SK-N-SH (cell line): ENCODE measurements around the gene PARD3. TPM values are rescaled to one million over a fixed set of nuclear protein-coding genes. Genes with fewer than 3 reads are reported as not detected.

Experiments
- CTCF ChIA-PET: fragments of 300-600, 350-600 bp; formaldehyde crosslinking; extraction: SDS; loops from one replicate; lab custom pipeline; 2021; lab: Yijun Ruan, JAX
- POLR2A ChIA-PET: fragments of 350-600 bp; sonication (Branson Sonifier 250); formaldehyde crosslinking; extraction: SDS; loops from one replicate; lab custom pipeline; 2020; ENCODE audit warnings: antibody characterized with exemption, inconsistent platforms; lab: Yijun Ruan, JAX
- DNase-seq: peaks from one replicate; pipeline ENCODE4 v3.0.0; 2012
- H2AFZ ChIP-seq: fragments of 200-600 bp; sonication (generic); 2 replicates; pipeline ENCODE4 v1.8.1; 2016; ENCODE audit warnings: antibody characterized with exemption, mild to moderate bottlenecking, low read depth
- H3F3A ChIP-seq: fragments of 200-600 bp; sonication (generic); replicated peaks from 2 replicates; pipeline ENCODE3; 2016; ENCODE audit warnings: antibody characterized with exemption, mild to moderate bottlenecking; ENCODE audit not compliant: insufficient read depth
- H3K27ac ChIP-seq, 2 experiments: fragments of 200-500 bp in 1 of 2; fragments of 200-600 bp in 1 of 2; sonication (Bioruptor generic) in 1 of 2; sonication (generic), shearing (Covaris generic) in 1 of 2; 2 replicates each; pipeline versions ENCODE4 v1.5.1 to v1.6.1; 2014 to 2016; ENCODE audit warnings: low read depth in 2 of 2, inconsistent platforms in 1 of 2, low read length in 1 of 2, mild to moderate bottlenecking in 1 of 2, mixed read lengths in 1 of 2
- H3K27me3 ChIP-seq: fragments of 200-600 bp; sonication (generic), shearing (Covaris generic); 2 replicates; pipeline ENCODE4 v1.6.1; 2016; ENCODE audit warnings: mixed run types; ENCODE audit not compliant: insufficient read depth
- H3K36me3 ChIP-seq, 2 experiments: fragments of 200-500 bp in 1 of 2; fragments of 200-600 bp in 1 of 2; sonication (Bioruptor generic) in 1 of 2; sonication (generic) in 1 of 2; replicated peaks in 1 of 2; 2 replicates each; pipeline versions ENCODE3 to v1.5.1; 2014 to 2016; ENCODE audit warnings: low read length in 1 of 2, mild to moderate bottlenecking in 1 of 2; ENCODE audit not compliant: insufficient read depth in 2 of 2, control insufficient read depth in 1 of 2
- H3K4me1 ChIP-seq, 2 experiments: fragments of 200-500 bp in 1 of 2; fragments of 200-600 bp in 1 of 2; sonication (Bioruptor generic) in 1 of 2; sonication (generic), shearing (Covaris generic) in 1 of 2; 2 replicates each; pipeline versions ENCODE4 v1.5.1 to v1.6.1; 2014 to 2016; ENCODE audit warnings: low read depth in 1 of 2, low read length in 1 of 2, mixed run types in 1 of 2; ENCODE audit not compliant: insufficient read depth in 2 of 2, control insufficient read depth in 1 of 2
- H3K4me2 ChIP-seq: fragments of 200-600 bp; sonication (generic), shearing (Covaris generic); 2 replicates; pipeline ENCODE4 v1.6.1; 2017; ENCODE audit warnings: mixed run types
- H3K4me3 ChIP-seq, 2 experiments: fragments of 200-500 bp in 1 of 2; fragments of 200-600 bp in 1 of 2; sonication (Bioruptor generic) in 1 of 2; sonication (generic), shearing (Covaris generic) in 1 of 2; 2 replicates each; pipeline versions ENCODE4 v1.5.1 to v1.8.1; 2014 to 2016; ENCODE audit warnings: low read depth in 2 of 2, inconsistent platforms in 1 of 2, low read length in 1 of 2, mild to moderate bottlenecking in 1 of 2, mixed read lengths in 1 of 2, moderate library complexity in 1 of 2
- H3K79me2 ChIP-seq: fragments of 200-600 bp; sonication (generic); 2 replicates; pipeline ENCODE4 v1.8.1; 2017; ENCODE audit warnings: mild to moderate bottlenecking; ENCODE audit not compliant: insufficient read depth
- H3K9ac ChIP-seq: fragments of 200-600 bp; sonication (generic); 2 replicates; pipeline ENCODE4 v1.6.1; 2017; ENCODE audit warnings: mixed run types
- H3K9me2 ChIP-seq: fragments of 200-600 bp; sonication (generic); 2 replicates; pipeline ENCODE4 v1.6.1; 2017; ENCODE audit warnings: mixed run types
- H3K9me3 ChIP-seq: fragments of 200-600 bp; sonication (generic); 2 replicates; pipeline ENCODE4 v1.6.1; 2017; ENCODE audit warnings: mixed run types, mild to moderate bottlenecking, moderate library complexity
- H4K20me1 ChIP-seq: fragments of 200-600 bp; sonication (generic); 2 replicates; pipeline ENCODE4 v1.6.1; 2017; ENCODE audit warnings: mild to moderate bottlenecking, mixed run types; ENCODE audit not compliant: insufficient read depth
- CTCF ChIP-seq: fragments of 200-600 bp; sonication (generic); IDR thresholded peaks from 2 replicates; pipeline ENCODE4 v1.6.1; 2017; ENCODE audit warnings: antibody characterized with exemption, mild to moderate bottlenecking, moderate library complexity
- FOXM1 ChIP-seq: IDR thresholded peaks from 2 replicates; pipeline ENCODE4 v1.4.0; 2012; ENCODE audit warnings: low read depth, mild to moderate bottlenecking
- IRF3 ChIP-seq: fragments of 150-350 bp; IDR thresholded peaks from 2 replicates; pipeline ENCODE4 v1.6.1; 2016; ENCODE audit warnings: mild to moderate bottlenecking, low read depth, low read length
- MEF2A ChIP-seq: IDR thresholded peaks from 2 replicates; pipeline ENCODE4 v1.4.0; 2012; ENCODE audit warnings: low read depth, borderline replicate concordance
- POLR2AphosphoS5 ChIP-seq: IDR thresholded peaks from 2 replicates; pipeline ENCODE4 v1.6.1; 2012; ENCODE audit warnings: low read depth, low read length
- RAD21 ChIP-seq: IDR thresholded peaks from 2 replicates; pipeline ENCODE4 v1.6.1; 2012; ENCODE audit warnings: mild to moderate bottlenecking, low read length
- REST ChIP-seq: IDR thresholded peaks from 2 replicates; pipeline ENCODE4 v1.6.1; 2012; ENCODE audit warnings: mild to moderate bottlenecking, low read depth, low read length, moderate library complexity
- RXRA ChIP-seq: IDR thresholded peaks from 2 replicates; pipeline ENCODE4 v1.4.0; 2012; ENCODE audit warnings: low read depth, mild to moderate bottlenecking, borderline replicate concordance
- SMC3 ChIP-seq: IDR thresholded peaks from 2 replicates; pipeline ENCODE4 v1.6.1; 2012; ENCODE audit warnings: low read depth, low read length, improper control_type of control experiment
- TCF12 ChIP-seq: IDR thresholded peaks from 2 replicates; pipeline ENCODE4 v1.4.0; 2012
- TEAD4 ChIP-seq: IDR thresholded peaks from 2 replicates; pipeline ENCODE4 v1.4.0; 2012; ENCODE audit warnings: mild to moderate bottlenecking, borderline replicate concordance; ENCODE audit not compliant: insufficient read depth
- YY1 ChIP-seq: IDR thresholded peaks from 2 replicates; pipeline ENCODE4 v1.4.0; 2012; ENCODE audit warnings: low read depth, mild to moderate bottlenecking
- whole genome bisulfite sequencing: methylation state at CpG from one replicate; pipeline ENCODE4 v1.1.6; 2017; ENCODE audit warnings: low lambda C conversion rate; 5-methylcytosine and 5-hydroxymethylcytosine counted together
- polyA plus RNA-seq, 3 experiments: library from polyadenylated mRNA; depleted of rRNA; stranded (reverse); fragments of >200 nt; gene quantifications; 2 replicates each; pipeline ENCODE4 v1.2.3, GENCODE V29; 2012

The PARD3 gene
- polyA plus RNA-seq, 1 of the 3 experiments (the other 2 are of a cell fraction) = 29.4 TPM

GRCh38 chr10:34637418-34637911 is 177.6 kb downstream of the PARD3 start:
- Histone ChIP-seq H3K4me1 (peaks cover 0 to 7% of the 10 kb centered on the region in 2 experiments; a peak in 3 of 4 replicates), H3K9ac (no peak overlapping the region), H3K36me3 (no peaks in the 10 kb centered on the region), H2AFZ (no peak overlapping the region)
- peak; percentile 67 for DNase-seq
- TF ChIP-seq IRF3 (no peak), SMC3 (peak; percentile 86), RAD21 (peak; percentile 87), FOXM1 (no peak), CTCF (peak; percentile 99), YY1 (no peak)
- TF ChIP-seq, all 33 proteins: peak for 3
- ChIA-PET POLR2A (no interaction called here), CTCF (interaction anchor here (0.5 to 5.4 kb wide), 67 partner anchors 10 to 1629 kb away, joined by 3 to 102 read pairs (median 4); partner anchors contain the start of gene NRP1)
- H3K79me2 ChIP-seq = peaks cover 42% of the 10 kb centered on the region
- WGBS = 47% methylated on average over 9 of the region's 9 CpGs
- peak overlapping the region in 1 of 2 experiments; percentile 27; a peak in 1 of 4 replicates for H3K27ac ChIP-seq
- no peaks in the 10 kb centered on the region for H3K27me3 ChIP-seq
- H3K9me2 ChIP-seq = no peaks in the 10 kb centered on the region
- no peaks in the 10 kb centered on the region for H3K9me3 ChIP-seq
- H3F3A ChIP-seq = peaks cover 8% of the 10 kb centered on the region
- no peak overlapping the region for H3K4me2 ChIP-seq
- no peak overlapping the region; a peak in 1 of 4 replicates for H3K4me3 ChIP-seq
- no peaks in the 10 kb centered on the region for H4K20me1 ChIP-seq

- POLR2A ChIA-PET = no interaction called here
- Histone ChIP-seq H3K9me2 (no peaks in the 10 kb centered on the region), H3K9ac (no peak overlapping the region), H3K27me3 (no peaks in the 10 kb centered on the region), H3K4me1 (peaks cover 0 to 7% of the 10 kb centered on the region in 2 experiments; a peak in 3 of 4 replicates), H3K79me2 (peaks cover 42% of the 10 kb centered on the region), H3K4me3 (no peak overlapping the region), H3K9me3 (no peaks in the 10 kb centered on the region), H3K4me2 (no peak overlapping the region), H3K36me3 (no peaks in the 10 kb centered on the region), H2AFZ (no peak overlapping the region), H3F3A (peaks cover 7% of the 10 kb centered on the region), H4K20me1 (no peaks in the 10 kb centered on the region)
- CTCF ChIA-PET = interaction anchor here (2.1 to 5.4 kb wide), 2 partner anchors 13 to 1302 kb away, joined by 4 to 102 read pairs; partner anchors contain the start of gene NRP1
- WGBS = over 99% methylated on average over 6 of the region's 6 CpGs
- TF ChIP-seq TCF12 (no peak), RAD21 (no peak), POLR2AphosphoS5 (no peak), MEF2A (no peak), TEAD4 (no peak), REST (no peak), RXRA (no peak)
- TF ChIP-seq, all 33 proteins: peak for 0
- no peak overlapping the region for H3K27ac ChIP-seq
- no peak for DNase-seq
Observed at GRCh38 chr10:34635111-34635510, 180.0 kb downstream of the PARD3 start.
